ENCODE measurements around the gene LIMK1. TPM values are rescaled to one million over a fixed set of nuclear protein-coding genes. Genes with fewer than 3 reads are reported as not detected.

LIMK1 gene
- total and polyA plus RNA-seq, 5 experiments from 2014 or later = 2.8 to 14.6 (median 4.8) TPM

DNA sequence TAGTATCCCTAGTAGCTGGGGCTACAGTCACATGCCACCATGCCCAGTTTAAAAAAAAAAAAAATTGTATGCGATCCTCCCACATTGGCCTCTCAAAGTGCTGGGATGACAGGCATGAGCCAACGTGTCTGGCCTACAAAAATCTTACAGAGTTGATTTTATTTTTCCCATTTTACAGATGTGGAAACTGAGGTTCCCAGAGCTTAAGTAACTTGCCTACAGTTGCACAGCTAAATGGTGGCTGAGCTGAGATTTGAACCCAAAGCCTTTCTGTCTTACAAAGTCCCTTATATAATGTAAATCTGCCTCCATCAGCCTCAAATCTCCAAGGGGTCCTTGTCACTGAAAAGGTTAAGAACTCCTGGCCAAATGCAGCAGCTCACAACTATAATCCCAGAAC is 24.6 kb upstream of the LIMK1 start:
- Mint-ChIP-seq H3K9me3 (no peaks in the 10 kb centered on the region), H3K36me3 (no peaks in the 10 kb centered on the region), H3K27ac (peak overlapping the region in 1 of 10 donors; percentile 28), H3K4me3 (peak overlapping the region in 1 of 10 donors; percentile 4), H3K4me1 (peaks cover 0 to 7% (median 1%) of the 10 kb centered on the region in 4 donors), H3K27me3 (peaks cover 0 to 11% (median 6%) of the 10 kb centered on the region in 5 donors)
- POLR2A ChIA-PET = interaction anchor here (1.1 kb wide), 1 partner anchor 116 kb away, joined by 3 read pairs; no protein-coding TSS in a partner anchor
- DNase-seq (peak in 1 of 10 donors; percentile 31), ATAC-seq (no peak)

DNA sequence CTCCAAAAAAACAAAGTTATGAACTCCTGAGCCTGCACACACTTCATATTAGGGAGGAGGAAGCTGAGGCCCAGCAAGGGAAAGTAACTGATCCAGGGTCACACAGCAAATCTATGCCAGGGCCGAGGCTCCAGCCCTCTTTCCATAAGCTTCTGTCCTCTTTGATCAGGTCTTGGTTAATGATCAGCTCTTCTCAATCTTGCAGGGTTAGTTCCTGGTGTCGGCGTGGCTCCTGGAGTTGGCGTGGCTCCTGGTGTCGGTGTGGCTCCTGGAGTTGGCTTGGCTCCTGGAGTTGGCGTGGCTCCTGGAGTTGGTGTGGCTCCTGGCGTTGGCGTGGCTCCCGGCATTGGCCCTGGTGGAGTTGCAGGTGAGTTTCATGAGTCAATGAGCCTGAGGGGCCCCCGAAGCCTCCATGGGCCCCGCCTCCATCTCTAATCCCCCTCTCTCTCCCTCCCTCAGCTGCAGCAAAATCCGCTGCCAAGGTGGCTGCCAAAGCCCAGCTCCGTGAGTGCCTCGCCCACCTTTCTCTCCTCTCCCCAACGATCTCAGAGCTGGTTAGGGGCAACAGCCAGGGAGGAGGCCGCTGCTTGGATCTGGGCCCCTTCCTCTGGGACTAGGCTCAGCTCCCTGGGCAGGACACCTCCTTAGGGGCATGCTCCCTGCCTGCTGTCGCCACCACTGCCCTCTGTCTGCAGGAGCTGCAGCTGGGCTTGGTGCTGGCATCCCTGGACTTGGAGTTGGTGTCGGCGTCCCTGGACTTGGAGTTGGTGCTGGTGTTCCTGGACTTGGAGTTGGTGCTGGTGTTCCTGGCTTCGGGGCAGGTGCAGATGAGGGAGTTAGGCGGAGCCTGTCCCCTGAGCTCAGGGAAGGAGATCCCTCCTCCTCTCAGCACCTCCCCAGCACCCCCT is 23.7 kb upstream of the LIMK1 start:
- H3K4me1 Mint-ChIP-seq = peaks cover 0 to 7% (median 1%) of the 10 kb centered on the region in 4 donors
- H3K36me3 Mint-ChIP-seq = no peaks in the 10 kb centered on the region
- POLR2A ChIA-PET = interaction anchor here (0.6 to 1.1 kb wide), 2 partner anchors 8 to 115 kb away, joined by 3 to 5 read pairs; no protein-coding TSS in a partner anchor
- DNase-seq (peak in 1 of 10 donors; percentile 52), ATAC-seq (no peak)
- H3K9me3 Mint-ChIP-seq = no peaks in the 10 kb centered on the region
- no peak overlapping the region for H3K4me3 Mint-ChIP-seq
- peaks cover 0 to 11% (median 6%) of the 10 kb centered on the region in 5 donors for H3K27me3 Mint-ChIP-seq
- peak overlapping the region in 2 of 10 donors; percentile 6 to 79 for H3K27ac Mint-ChIP-seq

- peak overlapping the region in 9 of 10 donors; percentile 34 to 95 (median 77) for H3K27ac Mint-ChIP-seq
- ATAC-seq (peak; percentile 77 to 81), DNase-seq (peak in 6 of 10 donors; percentile 24 to 68 (median 43))
- H3K9me3 Mint-ChIP-seq = no peaks in the 10 kb centered on the region
- H3K36me3 Mint-ChIP-seq = no peaks in the 10 kb centered on the region
- H3K4me1 Mint-ChIP-seq = peaks cover 0 to 7% (median 1%) of the 10 kb centered on the region in 4 donors
- H3K4me3 Mint-ChIP-seq = peak overlapping the region in 2 of 10 donors; percentile 63 to 71
- POLR2A ChIA-PET = no interaction called here
- H3K27me3 Mint-ChIP-seq = peaks cover 0 to 11% (median 6%) of the 10 kb centered on the region in 5 donors
These were observed 21.6 kb upstream of the LIMK1 start for GRCh38 chr7:74061840-74062539.

- no peak overlapping the region for H3K4me3 Mint-ChIP-seq
- POLR2A ChIA-PET = no interaction called here
- peaks cover 0 to 7% (median 1%) of the 10 kb centered on the region in 4 donors for H3K4me1 Mint-ChIP-seq
- DNase-seq = peak in 1 of 10 donors; percentile 57
- ATAC-seq = no peak
- H3K27me3 Mint-ChIP-seq = peaks cover 0 to 4% (median 0%) of the 10 kb centered on the region in 5 donors
- no peaks in the 10 kb centered on the region for H3K9me3 Mint-ChIP-seq
- no peak overlapping the region for H3K27ac Mint-ChIP-seq
- H3K36me3 Mint-ChIP-seq = no peaks in the 10 kb centered on the region
These were observed 20.4 kb upstream of the LIMK1 start for GRCh38 chr7:74063223-74063641.

- Mint-ChIP-seq H3K4me3 (no peak overlapping the region), H3K36me3 (no peaks in the 10 kb centered on the region), H3K9me3 (no peaks in the 10 kb centered on the region), H3K27me3 (peaks cover 0 to under 1% (median 0%) of the 10 kb centered on the region in 5 donors), H3K4me1 (peaks cover 0 to 7% (median 1%) of the 10 kb centered on the region in 4 donors), H3K27ac (peak overlapping the region in 1 of 10 donors; percentile 59)
- DNase-seq (peak in 1 of 10 donors; percentile 19), ATAC-seq (no peak)
- POLR2A ChIA-PET = no interaction called here
These were observed 20.0 kb upstream of the LIMK1 start for GRCh38 chr7:74063646-74064045.

- H3K27ac Mint-ChIP-seq = peak overlapping the region in 1 of 10 donors; percentile 83
- H3K27me3 Mint-ChIP-seq = no peaks in the 10 kb centered on the region
- H3K4me1 Mint-ChIP-seq = peaks cover 0 to 7% (median 1%) of the 10 kb centered on the region in 4 donors
- ATAC-seq (no peak), DNase-seq (no peak)
- H3K36me3 Mint-ChIP-seq = no peaks in the 10 kb centered on the region
- H3K9me3 Mint-ChIP-seq = no peaks in the 10 kb centered on the region
- POLR2A ChIA-PET = no interaction called here
- H3K4me3 Mint-ChIP-seq = no peak overlapping the region
These were observed 18.9 kb upstream of the LIMK1 start for GRCh38 chr7:74064696-74065095.

GRCh38 chr7:74066626-74067025 is 17.0 kb upstream of the LIMK1 start:
- Mint-ChIP-seq H3K27me3 (no peaks in the 10 kb centered on the region), H3K27ac (peak overlapping the region in 1 of 10 donors; percentile 29), H3K36me3 (no peaks in the 10 kb centered on the region), H3K4me3 (no peak overlapping the region), H3K9me3 (no peaks in the 10 kb centered on the region), H3K4me1 (peaks cover 0 to 7% (median 2%) of the 10 kb centered on the region in 4 donors)
- ATAC-seq (no peak), DNase-seq (peak in 1 of 10 donors; percentile 45)
- POLR2A ChIA-PET = interaction anchor here (0.6 kb wide), 2 partner anchors 116 to 132 kb away, joined by 3 to 7 read pairs; no protein-coding TSS in a partner anchor

- Mint-ChIP-seq H3K4me3 (no peak overlapping the region), H3K36me3 (no peaks in the 10 kb centered on the region), H3K9me3 (no peaks in the 10 kb centered on the region), H3K4me1 (peaks cover 0 to 1% (median 0%) of the 10 kb centered on the region in 4 donors), H3K27me3 (no peaks in the 10 kb centered on the region), H3K27ac (no peak overlapping the region)
- DNase-seq (peak in 1 of 10 donors; percentile 62), ATAC-seq (no peak)
- POLR2A ChIA-PET = interaction anchor here (0.5 to 2.0 kb wide), 2 partner anchors 106 to 197 kb away, joined by 3 to 7 read pairs; partner anchors contain the start of gene EIF4H
These were observed 15.1 kb upstream of the LIMK1 start for GRCh38 chr7:74068378-74069085.

- Mint-ChIP-seq H3K9me3 (no peaks in the 10 kb centered on the region), H3K4me3 (peak overlapping the region in 1 of 10 donors; percentile 15), H3K27me3 (no peaks in the 10 kb centered on the region), H3K27ac (peak overlapping the region in 1 of 10 donors; percentile 57), H3K36me3 (no peaks in the 10 kb centered on the region), H3K4me1 (peaks cover 0 to 1% (median 0%) of the 10 kb centered on the region in 4 donors)
- ATAC-seq (no peak), DNase-seq (peak in 1 of 10 donors; percentile 55)
- POLR2A ChIA-PET = interaction anchor here (0.5 to 2.0 kb wide), 2 partner anchors 105 to 196 kb away, joined by 3 to 7 read pairs; partner anchors contain the start of gene EIF4H
These were observed 14.5 kb upstream of the LIMK1 start for GRCh38 chr7:74069086-74069541.

DNA sequence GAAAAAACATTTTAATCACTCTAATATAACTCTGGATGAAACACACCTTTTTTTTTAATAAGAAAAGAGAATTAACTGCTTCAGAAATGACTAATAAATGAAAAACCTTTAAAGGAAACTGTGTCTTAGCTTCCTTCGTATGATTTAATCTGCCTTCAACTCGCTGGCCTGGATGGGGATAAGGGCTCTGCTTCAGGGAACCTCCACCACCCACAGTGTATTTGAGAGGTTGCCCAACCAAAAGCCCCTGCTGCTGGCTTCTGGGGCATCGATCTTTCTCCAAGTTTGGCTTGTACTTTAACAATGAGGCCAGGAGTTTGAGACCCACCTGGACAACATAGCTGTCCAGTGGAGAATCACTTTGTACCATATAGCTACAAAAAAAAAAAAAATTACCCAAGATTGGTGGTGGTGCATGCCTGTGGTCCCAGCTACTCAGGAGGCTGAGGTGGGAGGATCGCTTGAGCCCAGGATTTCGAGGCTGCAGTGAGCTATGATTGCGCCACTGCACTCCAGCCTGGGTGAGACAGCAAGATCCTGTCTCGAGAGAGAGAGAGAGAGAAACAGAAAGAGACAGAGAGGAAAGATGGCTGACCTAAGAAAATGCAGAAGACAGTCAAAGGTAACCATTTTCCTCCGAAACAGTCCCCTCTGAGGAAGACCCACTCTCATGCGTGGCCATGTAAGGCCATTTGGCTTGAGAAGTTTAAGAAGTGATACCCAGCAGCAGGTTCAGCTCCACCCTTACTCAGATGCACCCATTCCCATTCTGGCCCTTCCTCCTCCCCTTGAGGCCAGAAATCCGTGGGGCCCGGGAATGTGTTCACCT is 13.6 kb upstream of the LIMK1 start:
- no peak overlapping the region for H3K27ac Mint-ChIP-seq
- peak overlapping the region in 1 of 10 donors; percentile 29 for H3K4me3 Mint-ChIP-seq
- peaks cover 0 to 1% (median 0%) of the 10 kb centered on the region in 4 donors for H3K4me1 Mint-ChIP-seq
- H3K9me3 Mint-ChIP-seq = no peaks in the 10 kb centered on the region
- no peak for ATAC-seq
- POLR2A ChIA-PET = interaction anchor here (0.7 kb wide), 1 partner anchor 17 kb away, joined by 3 read pairs; no protein-coding TSS in a partner anchor
- no peaks in the 10 kb centered on the region for H3K36me3 Mint-ChIP-seq
- H3K27me3 Mint-ChIP-seq = no peaks in the 10 kb centered on the region
- peak in 1 of 10 donors; percentile 2 for DNase-seq

DNA sequence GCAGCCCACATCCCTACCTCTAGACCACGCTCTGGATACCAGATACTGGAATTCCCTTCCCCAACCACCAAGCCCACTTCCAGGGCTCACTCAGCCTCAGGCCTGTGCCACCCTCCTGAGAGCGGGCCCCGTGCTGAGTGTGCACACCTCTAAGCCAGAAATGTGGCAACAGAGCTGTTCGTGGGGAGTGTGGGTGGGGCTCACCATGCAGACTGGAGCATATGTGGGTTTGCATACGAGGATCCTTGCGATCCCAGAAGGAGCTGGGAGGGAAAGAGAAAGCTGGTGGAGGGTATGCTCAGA is 13.0 kb upstream of the LIMK1 start:
- DNase-seq (peak in 1 of 10 donors; percentile 43), ATAC-seq (no peak)
- Mint-ChIP-seq H3K4me3 (no peak overlapping the region), H3K36me3 (no peaks in the 10 kb centered on the region), H3K9me3 (no peaks in the 10 kb centered on the region), H3K27ac (peak overlapping the region in 1 of 10 donors; percentile 27), H3K27me3 (no peaks in the 10 kb centered on the region), H3K4me1 (peaks cover 0 to 1% (median 0%) of the 10 kb centered on the region in 4 donors)
- POLR2A ChIA-PET = no interaction called here
